Glutamatergic neuron (in vitro differentiated cells): ENCODE measurements around the gene KCTD16. TPM values are rescaled to one million over a fixed set of nuclear protein-coding genes. Genes with fewer than 3 reads are reported as not detected.

Source experiments
- DNase-seq: peaks from one replicate; pipeline ENCODE4 v3.0.0; 2022
- H3K27ac Mint-ChIP-seq: one replicate; pipeline ENCODE4 v1.8.0; 2020; ENCODE audit warnings: mild to moderate bottlenecking, mixed read lengths, inconsistent platforms; ENCODE audit not compliant: unreplicated experiment
- H3K27me3 Mint-ChIP-seq: one replicate; pipeline ENCODE4 v1.8.0; 2020; ENCODE audit warnings: mild to moderate bottlenecking, moderate library complexity, mixed read lengths, inconsistent platforms; ENCODE audit not compliant: unreplicated experiment
- H3K36me3 Mint-ChIP-seq: one replicate; pipeline ENCODE4 v1.8.0; 2020; ENCODE audit warnings: mild to moderate bottlenecking, mixed read lengths, inconsistent platforms; ENCODE audit not compliant: unreplicated experiment
- H3K4me1 Mint-ChIP-seq: one replicate; pipeline ENCODE4 v1.8.0; 2020; ENCODE audit warnings: mild to moderate bottlenecking, low read depth, mixed read lengths, inconsistent platforms; ENCODE audit not compliant: unreplicated experiment
- H3K4me3 Mint-ChIP-seq: one replicate; pipeline ENCODE4 v1.8.0; 2020; ENCODE audit warnings: mild to moderate bottlenecking, mixed read lengths, inconsistent platforms; ENCODE audit not compliant: unreplicated experiment
- H3K9me3 Mint-ChIP-seq: one replicate; pipeline ENCODE4 v1.8.0; 2020; ENCODE audit warnings: mild to moderate bottlenecking, moderate library complexity, mixed read lengths, inconsistent platforms; ENCODE audit not compliant: unreplicated experiment
- CTCF ChIP-seq: fragments of 200-600 bp; sonication (generic); IDR thresholded peaks from one replicate; pipeline ENCODE4 v1.5.0; 2021; ENCODE audit not compliant: partially characterized antibody, unreplicated experiment
- total RNA-seq: library from RNA; stranded (reverse); fragmentation: NEBNext Ultra II Directional; extraction: Animal tissue kit (Norgen Biotek cat#: 25700); gene quantifications from one replicate; pipeline ENCODE4 v1.2.1, GENCODE V29; 2021; ENCODE audit not compliant: unreplicated experiment

KCTD16 gene
- total RNA-seq, 1 donor from 2014 or later = 16.9 TPM

DNA sequence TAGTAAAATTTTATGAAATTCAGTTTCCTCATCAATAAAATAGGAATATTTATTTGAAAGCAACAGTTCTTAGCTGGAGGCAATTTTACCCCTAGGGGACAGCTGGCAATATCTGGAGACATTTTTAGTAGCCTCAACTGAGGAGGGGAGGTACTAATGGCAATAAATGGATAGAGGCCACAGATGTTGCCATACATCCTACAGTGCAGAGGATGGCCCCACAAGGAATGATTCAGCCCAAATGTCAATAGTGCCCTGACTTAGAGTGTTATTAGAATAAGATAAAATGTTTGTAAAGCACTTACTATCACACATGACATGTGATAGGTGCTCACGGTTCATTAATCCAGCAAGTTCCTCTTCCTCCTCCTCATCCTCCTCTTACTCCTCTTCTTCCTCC lies 293.6 kb downstream of the KCTD16 start:
- no peak for DNase-seq
- no peaks in the 10 kb centered on the region for H3K36me3 Mint-ChIP-seq
- H3K4me1 Mint-ChIP-seq = peaks cover 50% of the 10 kb centered on the region
- TF ChIP-seq CTCF = no peak
- peak overlapping the region; percentile 34 for H3K4me3 Mint-ChIP-seq
- H3K27me3 Mint-ChIP-seq = peaks cover 9% of the 10 kb centered on the region
- peak overlapping the region; percentile 69 for H3K27ac Mint-ChIP-seq
- H3K9me3 Mint-ChIP-seq = peaks cover 13% of the 10 kb centered on the region

DNA sequence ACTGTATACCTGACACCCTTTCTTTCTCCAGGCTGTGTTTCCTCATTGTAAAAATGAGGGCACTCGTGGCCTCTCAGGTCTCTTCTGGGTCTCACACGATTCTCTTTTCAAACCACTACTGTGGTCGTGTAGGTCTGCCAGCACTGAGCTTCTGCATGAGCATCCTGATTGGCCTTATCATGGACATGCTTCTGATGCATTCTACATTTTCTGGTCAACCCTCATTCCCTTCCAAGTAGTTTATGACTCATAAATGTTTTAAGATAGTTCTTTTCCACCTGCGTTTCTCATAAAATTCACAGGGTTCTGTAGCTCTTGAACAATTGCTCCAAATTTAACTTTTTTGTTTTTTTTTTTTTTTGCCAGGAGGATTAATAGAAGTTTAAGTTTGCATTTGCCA lies 294.8 kb downstream of the KCTD16 start:
- DNase-seq = no peak
- Mint-ChIP-seq H3K36me3 (no peaks in the 10 kb centered on the region), H3K27ac (no peak overlapping the region), H3K4me3 (no peak overlapping the region), H3K27me3 (peaks cover 9% of the 10 kb centered on the region), H3K9me3 (peaks cover 13% of the 10 kb centered on the region), H3K4me1 (peaks cover 52% of the 10 kb centered on the region)
- no peak for TF ChIP-seq CTCF

- peak overlapping the region; percentile 16 for H3K4me3 Mint-ChIP-seq
- no peak for DNase-seq
- no peaks in the 10 kb centered on the region for H3K36me3 Mint-ChIP-seq
- no peak for TF ChIP-seq CTCF
- H3K27me3 Mint-ChIP-seq = peaks cover 9% of the 10 kb centered on the region
- H3K4me1 Mint-ChIP-seq = peaks cover 39% of the 10 kb centered on the region
- peaks cover 13% of the 10 kb centered on the region for H3K9me3 Mint-ChIP-seq
- H3K27ac Mint-ChIP-seq = peak overlapping the region; percentile 25
These were observed 297.1 kb downstream of the KCTD16 start for GRCh38 chr5:144467792-144468191.

GRCh38 chr5:144468571-144468970 lies 297.9 kb downstream of the KCTD16 start:
- H3K27ac Mint-ChIP-seq = no peak overlapping the region
- peaks cover 36% of the 10 kb centered on the region for H3K4me1 Mint-ChIP-seq
- peaks cover 13% of the 10 kb centered on the region for H3K9me3 Mint-ChIP-seq

GRCh38 chr5:144469106-144469505 lies 298.4 kb downstream of the KCTD16 start:
- Mint-ChIP-seq H3K4me1 (peaks cover 33% of the 10 kb centered on the region), H3K9me3 (peaks cover 11% of the 10 kb centered on the region), H3K27me3 (peaks cover 9% of the 10 kb centered on the region), H3K36me3 (no peaks in the 10 kb centered on the region), H3K27ac (no peak overlapping the region), H3K4me3 (peak overlapping the region; percentile 48)
- TF ChIP-seq CTCF = no peak
- DNase-seq = no peak

More at GRCh38 chr5:144468571-144468970, 297.9 kb downstream of the KCTD16 start:
- no peaks in the 10 kb centered on the region for H3K36me3 Mint-ChIP-seq
- no peak for TF ChIP-seq CTCF
- H3K27me3 Mint-ChIP-seq = peaks cover 9% of the 10 kb centered on the region
- DNase-seq = no peak
- no peak overlapping the region for H3K4me3 Mint-ChIP-seq
